LNCAP (cell line): ENCODE measurements around the gene SNX18.

Experiments
- TF ChIP-seq, protein P1 (sequence below): fragments of 450-650 bp; IDR thresholded peaks from 2 replicates; pipeline ENCODE4 v1.5.1; 2017; ENCODE audit warnings: mild to moderate bottlenecking

Gene SNX18

GRCh38 chr5:54577937-54578653 lies 60.5 kb downstream of the SNX18 start:
- TF ChIP-seq, protein P1, sequence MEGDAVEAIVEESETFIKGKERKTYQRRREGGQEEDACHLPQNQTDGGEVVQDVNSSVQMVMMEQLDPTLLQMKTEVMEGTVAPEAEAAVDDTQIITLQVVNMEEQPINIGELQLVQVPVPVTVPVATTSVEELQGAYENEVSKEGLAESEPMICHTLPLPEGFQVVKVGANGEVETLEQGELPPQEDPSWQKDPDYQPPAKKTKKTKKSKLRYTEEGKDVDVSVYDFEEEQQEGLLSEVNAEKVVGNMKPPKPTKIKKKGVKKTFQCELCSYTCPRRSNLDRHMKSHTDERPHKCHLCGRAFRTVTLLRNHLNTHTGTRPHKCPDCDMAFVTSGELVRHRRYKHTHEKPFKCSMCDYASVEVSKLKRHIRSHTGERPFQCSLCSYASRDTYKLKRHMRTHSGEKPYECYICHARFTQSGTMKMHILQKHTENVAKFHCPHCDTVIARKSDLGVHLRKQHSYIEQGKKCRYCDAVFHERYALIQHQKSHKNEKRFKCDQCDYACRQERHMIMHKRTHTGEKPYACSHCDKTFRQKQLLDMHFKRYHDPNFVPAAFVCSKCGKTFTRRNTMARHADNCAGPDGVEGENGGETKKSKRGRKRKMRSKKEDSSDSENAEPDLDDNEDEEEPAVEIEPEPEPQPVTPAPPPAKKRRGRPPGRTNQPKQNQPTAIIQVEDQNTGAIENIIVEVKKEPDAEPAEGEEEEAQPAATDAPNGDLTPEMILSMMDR = no peak

DNA sequence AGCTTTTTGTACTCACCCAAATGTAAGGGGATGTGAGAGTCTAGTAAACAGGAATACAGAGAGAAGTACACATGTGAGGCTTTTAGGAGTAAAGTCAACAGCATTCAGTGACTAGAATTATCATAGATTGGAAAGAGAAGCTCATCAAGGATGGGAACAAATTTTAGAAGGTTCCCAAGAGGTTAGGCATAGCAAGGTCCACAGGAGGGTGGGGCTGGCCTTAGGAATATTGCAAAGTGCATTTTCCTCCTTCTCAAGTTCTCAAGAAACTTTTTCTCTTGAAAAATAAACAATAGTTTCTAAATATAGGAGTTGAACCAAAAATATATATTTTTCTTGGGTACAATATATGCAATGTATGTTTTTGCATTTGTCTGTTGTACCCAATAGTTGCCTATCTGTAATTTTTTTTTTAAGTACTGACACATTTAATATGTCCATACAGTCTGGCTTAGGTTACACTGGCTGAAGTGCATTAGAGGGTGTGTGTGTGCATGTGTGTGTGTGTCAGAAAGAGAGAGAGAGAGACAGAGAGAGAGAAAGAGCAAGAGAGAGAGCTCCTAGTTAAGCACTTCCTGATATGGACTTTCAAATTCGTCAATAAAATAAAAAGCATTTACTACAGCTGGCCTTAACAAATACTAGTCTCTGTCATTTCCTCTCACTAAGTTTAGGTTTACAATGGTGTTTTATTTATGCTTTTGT lies 62.2 kb downstream of the SNX18 start:
- TF ChIP-seq, protein P1 = no peak

DNA sequence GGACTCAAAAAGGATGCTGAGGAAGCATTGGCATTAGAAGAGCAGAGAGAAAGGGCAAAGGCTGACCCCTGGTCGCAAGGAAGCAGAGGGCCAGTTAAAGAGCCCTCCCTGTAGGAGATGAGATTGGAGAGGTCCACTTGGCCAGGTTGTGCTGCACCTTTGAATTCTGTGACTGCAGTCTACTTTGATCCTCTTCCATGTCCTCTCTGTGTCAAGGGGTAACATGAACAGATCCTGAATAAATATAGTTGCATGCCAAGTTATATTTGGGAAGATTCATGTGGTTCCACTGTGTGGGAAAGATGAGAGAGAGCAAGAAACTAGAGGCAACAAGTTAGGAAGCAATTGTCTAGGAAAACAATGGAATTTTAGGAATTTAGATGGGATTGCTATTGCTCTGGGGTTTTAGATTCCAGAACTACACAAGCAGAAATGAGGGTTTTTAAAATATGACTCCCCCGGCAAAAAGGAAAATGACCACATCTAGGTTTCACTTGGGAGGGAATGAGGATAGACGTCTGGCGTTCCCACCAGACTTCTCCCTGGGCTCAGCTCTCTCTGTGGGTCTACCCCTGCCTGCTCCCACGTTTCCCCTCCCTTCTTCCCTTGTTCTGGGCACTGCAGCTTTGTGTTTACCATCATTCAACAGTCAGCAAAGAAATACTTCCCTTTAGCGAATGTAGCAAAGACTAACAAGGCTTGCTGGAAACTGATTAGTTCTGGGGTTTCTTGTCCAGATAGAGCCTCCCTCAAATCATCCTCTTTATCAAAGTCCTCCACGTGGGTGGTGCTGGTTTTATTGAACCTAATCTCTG lies 63.6 kb downstream of the SNX18 start:
- TF ChIP-seq, protein P1 = no peak

- TF ChIP-seq, protein P1 = no peak
Measured at GRCh38 chr5:54581831-54582548, 64.4 kb downstream of the SNX18 start.

- TF ChIP-seq, protein P1 = no peak
Measured at GRCh38 chr5:54586336-54586735, 68.8 kb downstream of the SNX18 start.

- TF ChIP-seq, protein P1 = no peak
Measured at GRCh38 chr5:54589786-54590185, 72.2 kb downstream of the SNX18 start.

- TF ChIP-seq, protein P1 = no peak
Measured at GRCh38 chr5:54590824-54591223, 73.3 kb downstream of the SNX18 start.
